ENCODE measurements around the gene LGALS9.

- TF ChIP-seq CTCF (conservative IDR thresholded peaks at IDR 0.05; ENCODE audit: low read depth in 2 of 2) = no peak
- TF ChIP-seq EZH2 (IDR thresholded peaks at IDR 0.05; ENCODE audit: low read depth, unreplicated experiment) = no peak
- no peak for TF ChIP-seq POLR2AphosphoS5 (IDR thresholded peaks at IDR 0.05; ENCODE audit: low read depth)
- TF ChIP-seq EZH2phosphoT487 (IDR thresholded peaks at IDR 0.05; ENCODE audit: unreplicated experiment) = no peak
- no peak for TF ChIP-seq ZNF331 (CRISPR knock-in tag; IDR thresholded peaks at IDR 0.05; ENCODE audit: low read depth)
- no peak for TF ChIP-seq JUNB (IDR thresholded peaks at IDR 0.05; ENCODE audit: unreplicated experiment)
- no peak for TF ChIP-seq REST (IDR thresholded peaks at IDR 0.05; ENCODE audit: unreplicated experiment)
- TF ChIP-seq ZNF462 (CRISPR knock-in tag; IDR thresholded peaks at IDR 0.05) = no peak
- TF ChIP-seq ETS1 (IDR thresholded peaks at IDR 0.05) = no peak
Observed at GRCh38 chr17:27677191-27677590, 46.2 kb downstream of the LGALS9 start.
